Panc1 (cell line): Measurements from ENCODE around the gene WDR75. TPM values are rescaled to one million over a fixed set of nuclear protein-coding genes. Genes with fewer than 3 reads are reported as not detected.
"Not testable (repeated sequence)": the region's sequence is repeated elsewhere in the genome, so short reads cannot be mapped to it uniquely, and the experiment has no call there.

Source experiments
- ATAC-seq: fragments of 200-7000 bp; cut with Tn5 transposase; 2 replicates; pipeline ENCODE4 v1.9.1; 2020; ENCODE audit warnings: mild to moderate bottlenecking, moderate library complexity
- BruUV-seq: library from RNA; stranded (reverse); fragments of 400-500 nt; replicated peaks from 2 replicates; lab custom pipeline; 2021; lab: Mats Ljungman, UMichigan
- CTCF ChIA-PET: fragments of 300-600 bp; sonication (Branson Sonifier 250); formaldehyde crosslinking; loops from one replicate; lab custom pipeline; 2022; ENCODE audit warnings: antibody characterized with exemption; lab: Charles Lee
- POLR2A ChIA-PET: fragments of 300-600 bp; sonication (Branson Sonifier 250); formaldehyde crosslinking; loops from one replicate; lab custom pipeline; 2022; ENCODE audit warnings: antibody characterized with exemption; lab: Charles Lee
- DNase-seq: peaks from one replicate; pipeline ENCODE4 v3.0.0-alpha.2; 2010; ENCODE audit warnings: low read depth, low spot score
- H3K27ac ChIP-seq: 2 replicates; pipeline ENCODE4 v1.5.1; 2011; ENCODE audit warnings: mild to moderate bottlenecking, low read length, inconsistent platforms
- H3K27me3 ChIP-seq: fragments of 200-500 bp; sonication (Bioruptor generic); 2 replicates; pipeline ENCODE4 v1.6.0; 2014; ENCODE audit warnings: low read length, inconsistent platforms; ENCODE audit not compliant: control insufficient read depth, insufficient read depth
- H3K36me3 ChIP-seq: fragments of 200-500 bp; sonication (Bioruptor generic); 2 replicates; pipeline ENCODE4 v1.5.1; 2014; ENCODE audit warnings: inconsistent platforms, mild to moderate bottlenecking, low read length, moderate library complexity; ENCODE audit not compliant: control insufficient read depth, insufficient read depth
- H3K4me1 ChIP-seq: 2 replicates; pipeline ENCODE4 v1.5.1; 2011; ENCODE audit warnings: inconsistent platforms, mild to moderate bottlenecking, low read length, moderate library complexity; ENCODE audit not compliant: control insufficient read depth, insufficient read depth
- H3K4me3 ChIP-seq, 2 experiments: 2 replicates each; pipeline ENCODE4 v1.5.1; 2011 to 2012; ENCODE audit warnings: low read depth in 2 of 2, low read length in 2 of 2, mild to moderate bottlenecking in 2 of 2, inconsistent platforms in 1 of 2, moderate library complexity in 1 of 2
- H3K9me3 ChIP-seq: fragments of 200-500 bp; sonication (Bioruptor generic); 2 replicates; pipeline ENCODE4 v1.5.1; 2014; ENCODE audit warnings: low read depth, mild to moderate bottlenecking, inconsistent platforms, low read length, moderate library complexity; ENCODE audit not compliant: control insufficient read depth, insufficient read depth
- POLR2AphosphoS5 ChIP-seq: IDR thresholded peaks from 2 replicates; pipeline ENCODE4 v1.6.1; 2012; ENCODE audit warnings: mild to moderate bottlenecking, low read depth, low read length, moderate library complexity
- SIN3A ChIP-seq: IDR thresholded peaks from 2 replicates; pipeline ENCODE4 v1.6.1; 2012; ENCODE audit warnings: low read depth, mild to moderate bottlenecking, low read length, moderate library complexity, borderline replicate concordance; ENCODE audit not compliant: insufficient read depth
- TCF7L2 ChIP-seq: IDR thresholded peaks from 2 replicates; pipeline ENCODE4 v1.6.1; 2011; ENCODE audit warnings: mild to moderate bottlenecking, low read depth, low read length, inconsistent platforms
- in situ Hi-C: cut with HindIII; loops from 2 replicates; pipeline ENCODE4 v1.10.0; 2016; ENCODE audit warnings: low sequenced_read_pairs, low pct_unique_long_range_greater_than_20kb
- intact Hi-C: fragments of 100-400 bp; cut with micrococcal nuclease; formaldehyde crosslinking; loops from one replicate; pipeline ENCODE4 v1.10.0; 2022; ENCODE audit not compliant: unreplicated experiment
- total RNA-seq: library from RNA; stranded (reverse); gene quantifications from one replicate; pipeline ENCODE4 v1.2.1, GENCODE V29; 2021; ENCODE audit not compliant: unreplicated experiment
- TF ChIP-seq, protein P1 (sequence below): fragments of 450-650 bp; IDR thresholded peaks from 2 replicates; pipeline ENCODE4 v1.5.1; 2017; ENCODE audit warnings: mild to moderate bottlenecking
- TF ChIP-seq, protein P2 (sequence below), 2 experiments: IDR thresholded peaks; 2 replicates each; pipeline ENCODE4 v1.6.1; 2011 to 2012; ENCODE audit warnings: low read depth in 2 of 2, control low read depth in 1 of 2, low read length in 1 of 2, mild to moderate bottlenecking in 1 of 2, moderate library complexity in 1 of 2; ENCODE audit not compliant: insufficient read depth in 1 of 2

The WDR75 gene
- total RNA-seq, 1 experiment from 2014 or later = 58.3 TPM

DNA sequence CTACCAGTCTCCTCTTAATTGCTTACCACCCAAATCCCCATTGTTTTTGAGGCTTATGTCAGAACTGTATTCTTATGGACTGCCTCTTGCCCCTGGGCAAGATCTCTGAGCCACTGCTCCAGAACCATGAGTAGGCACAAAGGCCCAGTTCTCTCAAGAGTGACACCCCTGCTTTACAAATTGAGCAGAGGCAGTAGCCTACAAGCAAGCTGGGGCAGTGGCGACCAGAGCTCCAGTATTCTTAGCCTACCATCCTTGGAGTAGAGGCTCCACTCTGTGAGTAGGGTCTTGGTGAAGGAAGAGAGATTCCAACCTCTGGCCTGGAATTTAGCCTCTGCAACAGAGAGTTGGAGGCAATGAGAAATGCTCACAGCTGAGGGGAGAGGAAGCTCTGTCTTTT is 36.5 kb downstream of the WDR75 start:
- in situ Hi-C loops (no loop called here), intact Hi-C loops (no loop called here)
- no TSS peak for BruUV-seq
- peaks cover 20% of the 10 kb centered on the region for H3K36me3 ChIP-seq
- no peak overlapping the region for H3K27ac ChIP-seq
- ATAC-seq (peak; percentile 47; the same call in 1 of the 2 replicates), DNase-seq (no peak)
- H3K4me3 ChIP-seq = no peak overlapping the region
- H3K4me1 ChIP-seq = no peaks in the 10 kb centered on the region
- ChIA-PET CTCF (no interaction called here), POLR2A (no interaction called here)
- TF ChIP-seq SIN3A (no peak), TCF7L2 (no peak), POLR2AphosphoS5 (no peak)
- TF ChIP-seq, protein P1, sequence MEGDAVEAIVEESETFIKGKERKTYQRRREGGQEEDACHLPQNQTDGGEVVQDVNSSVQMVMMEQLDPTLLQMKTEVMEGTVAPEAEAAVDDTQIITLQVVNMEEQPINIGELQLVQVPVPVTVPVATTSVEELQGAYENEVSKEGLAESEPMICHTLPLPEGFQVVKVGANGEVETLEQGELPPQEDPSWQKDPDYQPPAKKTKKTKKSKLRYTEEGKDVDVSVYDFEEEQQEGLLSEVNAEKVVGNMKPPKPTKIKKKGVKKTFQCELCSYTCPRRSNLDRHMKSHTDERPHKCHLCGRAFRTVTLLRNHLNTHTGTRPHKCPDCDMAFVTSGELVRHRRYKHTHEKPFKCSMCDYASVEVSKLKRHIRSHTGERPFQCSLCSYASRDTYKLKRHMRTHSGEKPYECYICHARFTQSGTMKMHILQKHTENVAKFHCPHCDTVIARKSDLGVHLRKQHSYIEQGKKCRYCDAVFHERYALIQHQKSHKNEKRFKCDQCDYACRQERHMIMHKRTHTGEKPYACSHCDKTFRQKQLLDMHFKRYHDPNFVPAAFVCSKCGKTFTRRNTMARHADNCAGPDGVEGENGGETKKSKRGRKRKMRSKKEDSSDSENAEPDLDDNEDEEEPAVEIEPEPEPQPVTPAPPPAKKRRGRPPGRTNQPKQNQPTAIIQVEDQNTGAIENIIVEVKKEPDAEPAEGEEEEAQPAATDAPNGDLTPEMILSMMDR = no peak
- TF ChIP-seq, protein P2, sequence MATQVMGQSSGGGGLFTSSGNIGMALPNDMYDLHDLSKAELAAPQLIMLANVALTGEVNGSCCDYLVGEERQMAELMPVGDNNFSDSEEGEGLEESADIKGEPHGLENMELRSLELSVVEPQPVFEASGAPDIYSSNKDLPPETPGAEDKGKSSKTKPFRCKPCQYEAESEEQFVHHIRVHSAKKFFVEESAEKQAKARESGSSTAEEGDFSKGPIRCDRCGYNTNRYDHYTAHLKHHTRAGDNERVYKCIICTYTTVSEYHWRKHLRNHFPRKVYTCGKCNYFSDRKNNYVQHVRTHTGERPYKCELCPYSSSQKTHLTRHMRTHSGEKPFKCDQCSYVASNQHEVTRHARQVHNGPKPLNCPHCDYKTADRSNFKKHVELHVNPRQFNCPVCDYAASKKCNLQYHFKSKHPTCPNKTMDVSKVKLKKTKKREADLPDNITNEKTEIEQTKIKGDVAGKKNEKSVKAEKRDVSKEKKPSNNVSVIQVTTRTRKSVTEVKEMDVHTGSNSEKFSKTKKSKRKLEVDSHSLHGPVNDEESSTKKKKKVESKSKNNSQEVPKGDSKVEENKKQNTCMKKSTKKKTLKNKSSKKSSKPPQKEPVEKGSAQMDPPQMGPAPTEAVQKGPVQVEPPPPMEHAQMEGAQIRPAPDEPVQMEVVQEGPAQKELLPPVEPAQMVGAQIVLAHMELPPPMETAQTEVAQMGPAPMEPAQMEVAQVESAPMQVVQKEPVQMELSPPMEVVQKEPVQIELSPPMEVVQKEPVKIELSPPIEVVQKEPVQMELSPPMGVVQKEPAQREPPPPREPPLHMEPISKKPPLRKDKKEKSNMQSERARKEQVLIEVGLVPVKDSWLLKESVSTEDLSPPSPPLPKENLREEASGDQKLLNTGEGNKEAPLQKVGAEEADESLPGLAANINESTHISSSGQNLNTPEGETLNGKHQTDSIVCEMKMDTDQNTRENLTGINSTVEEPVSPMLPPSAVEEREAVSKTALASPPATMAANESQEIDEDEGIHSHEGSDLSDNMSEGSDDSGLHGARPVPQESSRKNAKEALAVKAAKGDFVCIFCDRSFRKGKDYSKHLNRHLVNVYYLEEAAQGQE (IDR thresholded peaks at IDR 0.05; ENCODE audit: insufficient read depth in 1 of 2, low read depth in 2 of 2, low read length in 1 of 2) = no peak
- H3K9me3 ChIP-seq = no peaks in the 10 kb centered on the region
- H3K27me3 ChIP-seq = no peaks in the 10 kb centered on the region; the same call in 1 of the 2 replicates

- DNase-seq, BruUV-seq: not testable (repeated sequence)
Observed at GRCh38 chr2:189478289-189478688, 37.0 kb downstream of the WDR75 start.

GRCh38 chr2:189481071-189481470 is 39.8 kb downstream of the WDR75 start:
- in situ Hi-C loops = no loop called here
- POLR2A ChIA-PET = no interaction called here
- Histone ChIP-seq H3K4me3 (no peak overlapping the region), H3K27ac (no peak overlapping the region), H3K27me3 (no peaks in the 10 kb centered on the region; the same call in 1 of the 2 replicates), H3K4me1 (no peaks in the 10 kb centered on the region), H3K36me3 (no peaks in the 10 kb centered on the region), H3K9me3 (no peaks in the 10 kb centered on the region)
- ATAC-seq = no peak
- CTCF ChIA-PET = no interaction called here
- BruUV-seq = no TSS peak
- TF ChIP-seq TCF7L2 = no peak
- TF ChIP-seq, protein P2 (IDR thresholded peaks at IDR 0.05; ENCODE audit: insufficient read depth in 1 of 2, low read depth in 2 of 2, low read length in 1 of 2) = no peak
- TF ChIP-seq, protein P1 = no peak
- no peak for TF ChIP-seq POLR2AphosphoS5
- no peak for TF ChIP-seq SIN3A
- DNase-seq = no peak
- intact Hi-C loops = no loop called here

More at GRCh38 chr2:189478289-189478688, 37.0 kb downstream of the WDR75 start:
- H3K4me1 ChIP-seq, H3K4me3 ChIP-seq, POLR2A ChIA-PET, H3K27me3 ChIP-seq, in situ Hi-C loops, H3K9me3 ChIP-seq, intact Hi-C loops, CTCF ChIA-PET, H3K27ac ChIP-seq, ATAC-seq: not testable (repeated sequence)
- peaks cover 20% of the 10 kb centered on the region for H3K36me3 ChIP-seq
